GM21526 (cell line): ENCODE results near the gene GALT.
A peak's percentile ranks its signal among the peaks of the same experiment; 100 is the strongest.

Experiments
- ATAC-seq: cut with Tn5 transposase; IDR thresholded peaks from one replicate; pipeline ENCODE4 v1.9.1; 2021; ENCODE audit warnings: moderate library complexity; ENCODE audit not compliant: unreplicated experiment, low FRiP score

Gene GALT

DNA sequence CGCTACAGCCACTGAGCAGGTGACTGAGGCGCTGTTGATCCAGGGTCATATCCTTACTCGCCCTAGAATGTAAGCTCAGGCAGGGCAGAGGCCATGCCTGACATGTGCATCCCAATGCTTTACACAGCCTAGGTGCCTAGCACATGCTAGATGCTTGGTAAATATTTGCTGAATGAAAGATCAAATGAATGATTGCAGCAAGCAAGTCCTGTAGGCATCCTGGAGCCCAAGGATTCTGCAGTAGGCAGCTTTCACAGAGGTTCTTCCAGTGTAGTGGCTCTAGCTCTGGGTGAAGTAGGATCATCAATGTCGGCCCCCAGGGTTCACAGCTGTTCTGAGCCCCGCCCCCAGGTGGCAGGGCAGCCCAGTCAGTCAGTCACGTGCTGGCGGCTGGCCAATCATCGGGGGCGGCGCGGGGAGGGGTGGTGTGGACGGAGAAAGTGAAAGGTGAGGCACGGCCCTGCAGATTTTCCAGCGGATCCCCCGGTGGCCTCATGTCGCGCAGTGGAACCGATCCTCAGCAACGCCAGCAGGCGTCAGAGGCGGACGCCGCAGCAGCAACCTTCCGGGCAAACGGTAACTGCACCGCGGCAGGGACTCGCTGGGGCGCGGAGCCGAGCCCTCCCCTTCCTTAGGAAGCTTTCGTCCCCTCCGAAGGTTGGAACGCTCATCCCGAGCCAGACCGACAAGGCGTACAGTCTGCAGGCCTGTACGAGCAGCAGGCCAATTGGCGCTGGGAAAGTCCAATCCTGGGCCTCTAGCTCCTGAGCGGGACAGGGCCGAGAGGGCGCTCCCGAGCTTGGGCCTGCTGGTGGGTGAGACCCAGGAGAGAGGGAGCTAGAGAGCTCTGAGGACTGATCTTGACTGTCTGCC, at the start of gene GALT:
Gene GALT (plus strand): TSS at position 465 of the 873 bp plus-strand sequence. CDS start 30 bp downstream, at position 495.
- ATAC-seq, result peak; percentile 76

DNA sequence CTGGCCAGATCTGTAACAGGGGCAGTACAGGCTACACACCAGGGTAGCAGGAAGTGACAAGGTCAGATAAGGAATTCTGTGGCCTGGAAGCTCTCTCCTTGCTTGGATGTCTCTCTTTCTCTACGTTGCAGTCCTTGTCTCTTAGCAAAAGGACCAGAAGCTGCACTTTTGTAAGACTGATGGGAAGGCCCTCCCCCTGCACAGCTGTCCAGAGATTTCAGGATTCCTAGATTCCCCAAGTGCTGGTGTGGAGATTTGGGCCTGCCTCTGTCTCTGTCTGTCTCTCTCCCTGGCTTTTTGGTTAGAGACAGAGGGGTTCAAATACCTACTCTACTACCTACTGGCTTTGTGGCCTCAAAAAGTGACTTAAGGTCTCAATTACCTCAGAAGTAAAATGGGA, 46.9 kb upstream of the GALT start:
- no peak for ATAC-seq

DNA sequence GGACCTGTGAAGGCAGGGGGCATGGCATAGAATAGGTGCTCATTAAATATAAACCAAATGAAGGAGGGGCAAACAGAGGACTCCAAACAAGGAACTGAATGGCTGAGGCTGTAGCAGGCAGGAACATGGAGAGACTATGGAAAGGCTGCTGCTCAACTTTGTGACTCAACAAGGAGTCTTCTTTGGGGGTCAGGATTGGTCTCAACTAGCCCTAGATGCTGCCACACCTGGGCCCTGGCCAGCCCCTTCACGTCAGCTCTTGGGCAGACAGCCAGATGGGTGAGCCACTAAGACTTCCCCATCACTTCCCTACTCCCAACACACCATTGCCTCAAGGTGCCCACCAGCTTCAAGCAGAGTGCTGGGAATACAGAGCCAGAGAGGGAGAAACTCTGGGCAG, 45.6 kb upstream of the GALT start:
- ATAC-seq, result no peak

DNA sequence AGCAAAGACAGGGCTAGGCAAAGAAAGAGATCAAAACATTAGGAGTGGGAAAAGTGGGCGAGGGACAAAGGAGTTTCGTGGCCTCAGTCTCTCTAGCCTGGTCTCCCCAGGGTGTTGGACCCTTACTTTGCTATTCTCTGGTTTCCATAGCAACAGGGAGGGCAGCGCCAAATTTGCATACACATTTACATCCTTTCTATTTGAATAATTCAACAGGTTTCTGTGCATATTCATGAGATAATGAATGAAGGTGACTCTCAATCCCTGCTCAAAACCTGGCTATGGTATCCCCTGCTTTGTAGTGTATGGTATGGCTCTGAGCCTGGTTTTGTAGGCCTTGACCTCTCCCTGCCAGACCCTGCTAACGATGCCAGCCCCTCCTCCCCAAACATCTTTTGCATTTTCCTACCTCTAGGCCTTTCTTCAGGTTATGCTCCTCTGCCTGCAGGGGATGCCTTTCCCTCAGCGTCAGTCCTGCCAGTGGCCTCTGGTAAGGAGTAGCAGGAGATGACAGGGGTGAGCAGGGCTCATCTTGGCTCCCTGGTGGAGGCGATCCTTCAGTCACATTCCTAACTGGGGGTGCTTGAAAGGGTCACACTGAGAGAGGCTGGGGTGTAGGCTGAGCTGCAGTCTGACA, 44.4 kb upstream of the GALT start:
- no peak for ATAC-seq

DNA sequence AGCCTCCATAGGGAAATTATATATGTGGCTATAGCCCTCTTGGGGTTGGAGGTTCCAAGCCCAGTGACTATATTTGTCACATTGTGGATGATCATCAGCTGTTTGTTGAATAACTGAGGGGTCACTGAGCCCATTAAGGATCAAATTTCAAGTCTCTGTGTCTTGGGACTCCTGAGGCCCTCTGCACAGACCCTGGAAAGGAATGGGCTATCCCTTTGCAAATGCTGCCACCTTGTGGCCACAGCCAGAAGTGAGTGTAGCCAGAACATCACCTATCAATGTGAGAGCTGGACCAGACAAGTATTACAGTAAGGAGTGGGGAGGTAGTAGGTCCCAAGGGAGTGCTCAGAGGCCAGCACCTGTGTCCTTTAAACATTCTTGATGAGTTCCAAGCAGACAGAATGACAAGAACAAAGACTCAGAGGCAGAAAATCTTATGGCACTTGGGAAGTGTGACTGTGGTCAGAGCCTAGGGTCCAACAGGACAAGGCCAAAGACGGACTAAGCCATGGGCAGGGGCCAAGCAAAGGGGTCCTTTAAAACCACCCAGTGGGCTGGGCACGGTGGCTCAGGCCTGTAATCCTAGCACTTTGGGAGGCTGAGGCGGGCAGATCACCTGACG, 42.8 kb upstream of the GALT start:
- no peak for ATAC-seq

DNA sequence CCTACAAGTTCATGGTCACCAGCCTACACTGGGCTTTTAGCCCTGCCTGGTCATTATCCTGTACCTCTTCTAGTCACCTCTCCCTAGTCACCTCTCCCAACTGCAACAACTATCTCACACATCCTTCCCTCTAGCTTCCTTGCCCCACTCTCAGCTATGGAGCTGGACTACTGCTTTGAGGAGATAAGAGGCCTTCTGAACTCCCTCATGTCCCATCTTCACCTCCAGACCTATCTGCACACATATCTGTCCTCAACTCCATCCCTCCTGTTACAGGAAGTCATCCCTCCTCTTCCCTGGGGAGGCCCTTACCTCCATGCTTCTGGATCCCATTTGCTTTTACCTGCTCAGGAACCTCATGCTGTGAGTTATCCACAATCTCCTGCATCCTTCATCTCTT, 40.3 kb upstream of the GALT start:
- no peak for ATAC-seq

DNA sequence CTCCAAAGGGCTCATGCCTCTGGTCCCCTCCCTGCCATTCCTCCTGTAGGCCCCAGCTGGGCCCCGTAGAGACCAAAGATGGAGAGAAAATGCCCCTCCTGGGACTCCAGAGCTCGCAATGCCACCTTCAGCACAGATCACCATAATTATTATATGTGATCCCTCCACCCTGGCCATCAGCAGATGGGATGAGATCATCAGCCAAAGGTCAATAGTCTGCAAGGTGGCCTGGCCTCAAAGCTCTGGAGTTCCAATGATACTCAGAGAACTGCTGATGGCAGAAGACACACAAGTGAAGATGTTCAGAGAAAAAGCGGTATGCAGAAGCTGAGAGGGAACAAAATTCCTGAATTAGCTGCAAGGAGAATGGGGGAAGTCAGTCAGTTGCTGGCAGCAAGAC, 39.6 kb upstream of the GALT start:
- ATAC-seq, result no peak

DNA sequence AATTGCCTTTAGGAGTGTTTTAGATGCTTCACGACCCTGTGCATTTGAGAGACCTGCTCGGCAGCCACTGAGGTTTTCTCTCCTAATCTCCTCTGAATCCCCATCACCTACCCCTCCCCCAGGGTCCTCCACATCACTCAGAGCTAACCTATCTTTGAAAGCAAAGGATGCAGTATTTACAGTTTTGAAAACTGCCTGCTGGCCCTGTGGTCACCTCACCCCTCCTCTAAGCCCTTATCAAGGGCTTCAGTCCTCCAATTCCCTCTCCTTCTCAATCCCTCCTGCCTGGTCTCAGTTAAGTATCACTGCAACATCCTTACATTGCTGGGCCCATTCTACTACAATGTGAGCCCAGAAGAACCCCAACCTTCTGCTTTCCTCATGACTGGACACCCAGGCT, 39.1 kb upstream of the GALT start:
- ATAC-seq, result no peak

DNA sequence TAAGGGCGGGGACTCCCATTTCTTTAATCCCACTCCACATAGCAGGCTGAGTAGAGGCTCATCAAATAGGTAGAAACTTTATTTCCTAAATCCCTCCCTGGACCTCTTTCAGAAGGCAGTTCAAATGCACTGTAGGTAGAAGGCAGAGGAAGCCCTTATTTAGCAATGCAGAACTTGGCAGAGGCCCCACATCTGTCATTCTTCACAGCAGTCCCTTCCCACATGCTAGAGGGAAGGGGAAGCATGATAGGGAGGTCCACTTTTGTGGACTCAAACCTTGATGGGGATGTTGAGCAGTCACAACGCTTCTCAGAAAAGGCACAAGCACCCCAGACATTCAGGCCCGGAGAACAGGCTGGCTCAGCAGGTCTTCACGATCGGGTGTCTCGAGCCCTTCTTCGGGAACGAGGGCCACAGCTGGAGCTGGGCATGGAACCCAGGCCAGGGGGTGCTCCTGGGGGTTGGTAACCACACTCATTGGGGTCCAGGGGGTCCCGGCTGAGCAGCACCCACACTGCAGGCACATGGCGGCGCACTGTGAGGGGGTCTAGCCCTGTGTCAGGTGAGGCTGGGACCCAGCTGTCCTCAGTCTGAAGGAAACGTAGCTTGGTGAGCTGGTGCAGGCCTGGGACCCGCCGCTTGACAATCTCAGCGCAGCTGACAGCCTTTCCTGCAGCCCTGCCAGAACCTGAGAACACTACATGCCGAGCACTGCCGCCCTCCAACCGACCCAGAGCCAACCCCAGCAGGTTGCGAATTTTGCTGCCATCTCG, 35.9 kb upstream of the GALT start:
- ATAC-seq, result no peak

DNA sequence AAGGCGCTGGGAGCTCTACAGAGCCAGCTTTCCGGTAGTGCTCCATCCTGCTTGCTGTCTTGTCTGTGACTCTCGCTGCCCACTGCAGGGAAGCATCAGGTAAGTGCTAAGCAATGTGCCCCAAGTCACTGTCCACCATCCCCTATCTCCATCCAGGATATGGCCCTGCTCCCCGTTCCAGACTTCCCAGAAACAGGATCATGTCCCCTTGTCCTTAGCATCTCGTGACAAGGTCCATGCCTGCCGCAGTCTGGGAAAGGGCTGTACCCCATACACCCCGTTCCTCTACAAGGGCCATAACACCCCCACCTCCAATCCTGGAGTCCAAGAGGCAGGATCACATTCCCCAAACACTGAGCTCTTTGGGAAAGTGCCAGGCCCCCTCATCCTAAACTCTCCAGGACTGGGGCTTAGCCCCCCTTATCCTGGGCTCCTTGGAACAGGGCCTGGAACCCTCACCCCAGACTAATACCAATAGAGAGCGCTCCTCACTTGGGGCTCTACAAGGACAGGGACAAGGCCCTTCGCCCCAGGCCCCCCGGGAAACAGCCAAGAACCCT, 35.1 kb upstream of the GALT start:
- ATAC-seq, result peak; percentile 5

DNA sequence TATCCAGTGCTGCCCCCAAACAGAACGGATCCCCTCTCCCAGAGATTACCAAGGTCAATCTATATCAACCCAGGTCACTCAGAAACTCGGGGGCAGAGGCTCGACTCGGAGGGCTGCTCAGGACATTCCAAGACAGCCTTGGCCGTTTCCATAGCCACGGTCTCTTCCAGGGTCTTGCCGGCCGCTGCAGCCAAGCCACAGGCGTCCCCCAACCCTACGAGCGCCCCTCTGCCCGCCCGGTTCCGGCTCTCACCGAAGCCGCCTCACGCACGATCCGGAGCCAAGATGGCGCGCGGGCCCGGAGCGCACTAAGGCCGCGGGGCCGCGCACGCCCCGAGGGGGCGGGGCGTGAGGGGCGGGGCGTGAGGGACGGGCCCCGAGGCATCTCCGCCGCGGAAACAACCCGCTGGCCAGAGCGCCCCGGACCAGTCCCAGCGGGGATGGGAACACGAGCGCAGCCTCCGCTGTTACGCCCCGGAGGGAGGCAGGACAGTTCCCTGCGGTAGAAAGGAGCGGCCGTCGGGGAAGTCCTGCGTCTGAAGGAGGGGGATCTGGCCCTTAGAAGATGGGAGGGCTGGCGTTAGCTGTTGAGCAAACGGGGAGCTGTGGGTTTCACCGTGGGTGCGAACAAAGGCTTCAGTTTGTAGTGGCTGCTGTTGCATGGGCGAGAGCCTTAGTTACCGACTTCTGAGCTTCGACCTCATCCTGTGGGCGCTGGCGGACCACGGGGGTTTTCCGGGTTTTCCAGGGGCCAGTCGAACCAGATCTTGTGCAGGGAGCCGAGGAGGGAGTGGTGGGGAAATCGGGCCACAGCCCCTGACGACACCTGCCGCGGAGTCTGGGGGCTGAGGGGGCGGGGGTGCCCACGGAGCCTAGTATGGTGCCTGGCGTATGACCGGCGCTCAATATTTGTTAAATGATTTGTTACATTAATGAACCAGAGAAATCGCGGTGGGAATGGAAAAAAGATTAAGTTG, 34.4 kb upstream of the GALT start, which contains the start of gene RPP25L:
Gene RPP25L (minus strand): TSS at position 287 of the 977 bp plus-strand sequence. CDS start 801 bp downstream, outside the sequence.
- ATAC-seq, result peak; percentile 76

DNA sequence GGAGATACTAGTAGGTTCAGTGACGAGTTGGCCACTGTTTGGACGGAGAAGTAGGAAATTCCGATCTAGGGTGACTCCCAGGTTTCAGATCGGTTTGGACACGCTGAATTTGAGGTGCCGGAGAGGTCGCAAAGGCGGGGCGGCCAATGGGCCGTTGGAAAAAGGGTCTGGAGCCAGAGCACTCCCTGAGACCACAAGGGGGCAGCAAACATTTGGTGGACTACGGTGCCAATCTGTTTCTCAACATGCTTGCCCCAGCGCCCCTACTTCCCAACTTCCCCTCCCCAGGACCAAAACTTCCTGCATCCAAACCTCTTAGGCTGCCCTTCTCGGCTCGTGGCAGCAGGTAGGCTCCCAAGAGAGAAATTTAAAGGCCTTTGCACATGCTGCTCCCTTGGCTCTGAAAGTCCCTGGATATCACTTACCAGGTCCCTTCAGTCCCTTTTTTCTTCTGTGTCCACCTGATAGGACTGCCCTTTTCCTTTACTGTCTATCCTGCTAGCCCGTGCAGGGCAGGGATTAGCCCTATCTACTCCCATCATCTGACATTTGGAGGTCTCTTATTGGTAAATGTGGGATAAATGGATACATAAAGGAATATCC, 33.6 kb upstream of the GALT start:
- ATAC-seq, result no peak

DNA sequence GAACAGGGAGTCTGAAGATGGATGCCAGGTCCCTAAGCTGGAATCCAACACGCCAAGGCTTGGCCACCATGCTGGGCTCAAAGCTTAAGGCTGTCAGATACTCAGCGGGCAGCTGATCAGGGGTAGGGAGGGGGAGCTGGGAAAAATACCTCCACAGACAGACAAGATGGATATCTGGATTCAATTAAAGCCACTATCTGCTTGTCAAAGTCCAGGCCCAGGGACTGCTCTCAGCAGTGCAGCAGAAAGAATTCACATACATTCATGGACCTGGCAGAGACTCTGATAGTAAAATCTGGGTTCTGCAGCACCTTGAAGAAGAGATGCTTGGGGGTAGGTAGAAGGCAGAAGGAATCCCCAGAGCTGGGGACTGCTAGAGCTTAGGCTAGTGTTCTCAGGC, 31.3 kb upstream of the GALT start:
- no peak for ATAC-seq

DNA sequence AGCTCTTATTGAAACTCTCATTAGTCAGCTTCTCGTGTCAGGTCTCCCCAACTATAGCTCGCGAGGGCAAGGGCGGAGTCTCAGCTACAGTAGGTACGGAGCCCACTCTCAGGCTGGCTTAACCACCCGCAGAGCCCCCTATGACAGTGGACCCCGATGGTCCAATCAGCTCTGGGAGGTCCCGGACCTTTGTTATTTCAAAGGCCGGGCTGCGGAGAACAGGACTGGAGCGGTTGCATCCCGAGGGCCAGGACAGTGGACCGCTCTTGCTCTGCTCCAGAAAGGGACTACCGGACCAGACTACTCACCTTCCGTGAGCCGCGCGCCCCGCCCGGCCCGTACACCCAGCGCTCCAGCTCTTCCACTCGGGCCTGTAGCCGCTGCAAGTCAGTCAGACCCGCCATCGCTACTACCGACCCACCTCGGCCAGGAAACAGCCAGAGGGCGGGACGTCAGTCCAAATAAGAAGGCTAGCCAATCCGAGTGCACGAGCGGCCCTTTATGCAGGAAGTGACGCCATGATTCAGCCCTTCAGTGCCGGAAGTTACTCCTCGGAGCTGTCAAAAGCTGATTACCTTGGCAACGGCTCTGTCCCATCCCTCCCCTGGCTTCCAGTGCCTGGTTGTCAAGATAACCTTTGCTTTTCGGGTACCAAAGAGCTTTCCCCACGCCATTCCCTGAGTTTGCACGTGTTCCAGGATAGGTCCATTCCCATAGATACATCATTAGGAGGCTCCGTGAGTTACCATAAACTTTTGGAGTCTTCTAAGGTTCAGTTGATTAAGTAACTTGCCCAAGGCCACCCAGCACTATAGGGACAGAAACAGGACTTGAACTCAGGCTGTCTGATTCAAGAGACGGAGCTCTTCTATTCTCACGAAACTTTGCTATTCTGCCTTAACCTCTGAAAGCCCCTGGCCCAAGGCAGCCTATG, 26.1 kb upstream of the GALT start, which contains the start of gene DCTN3:
Gene DCTN3 (minus strand): TSS at position 435 of the 934 bp plus-strand sequence. CDS start 31 bp downstream, at position 404.
- ATAC-seq, result peak; percentile 94

DNA sequence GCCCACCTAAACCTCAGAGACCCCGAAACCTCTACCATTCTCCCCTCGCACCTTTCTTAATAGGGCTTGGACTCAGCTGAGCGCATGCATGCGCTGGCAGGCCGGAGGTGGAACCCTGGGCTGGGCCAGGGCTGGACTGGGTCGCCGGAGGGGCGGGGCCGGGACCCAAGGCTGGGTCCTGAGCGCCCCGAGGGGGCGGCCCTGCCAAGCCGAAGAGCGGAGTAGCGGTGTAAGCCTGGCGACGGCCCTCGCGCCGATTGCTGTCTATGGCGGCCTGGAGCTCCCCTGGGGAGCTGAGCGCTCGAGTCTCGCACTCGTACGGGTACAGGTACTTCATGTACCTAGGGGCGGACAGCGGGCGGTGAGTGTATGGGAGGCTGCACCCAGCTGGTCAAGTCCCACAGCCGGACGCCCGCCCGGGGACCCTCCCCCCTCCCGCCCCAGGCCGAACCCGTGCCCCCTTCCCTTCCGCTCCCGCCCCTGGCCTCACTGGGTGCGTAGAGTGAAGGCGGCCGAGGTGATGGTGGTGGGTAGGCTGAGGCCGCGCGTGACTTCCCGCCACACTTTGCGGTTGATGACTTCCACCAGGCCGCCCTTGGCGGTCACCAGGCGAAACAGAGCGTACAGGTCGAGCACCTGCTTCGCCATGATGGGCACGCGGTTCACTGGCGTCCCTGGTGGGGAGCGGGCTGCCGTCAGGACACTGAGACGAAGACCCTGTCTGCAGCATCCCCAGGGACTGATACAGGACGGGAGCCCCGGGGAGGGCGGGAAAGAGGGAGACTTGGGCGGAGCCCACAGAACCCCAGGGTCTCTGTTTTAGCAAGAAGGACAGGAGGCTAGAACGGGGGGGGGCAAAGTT, 22.9 kb upstream of the GALT start:
- ATAC-seq, result no peak

DNA sequence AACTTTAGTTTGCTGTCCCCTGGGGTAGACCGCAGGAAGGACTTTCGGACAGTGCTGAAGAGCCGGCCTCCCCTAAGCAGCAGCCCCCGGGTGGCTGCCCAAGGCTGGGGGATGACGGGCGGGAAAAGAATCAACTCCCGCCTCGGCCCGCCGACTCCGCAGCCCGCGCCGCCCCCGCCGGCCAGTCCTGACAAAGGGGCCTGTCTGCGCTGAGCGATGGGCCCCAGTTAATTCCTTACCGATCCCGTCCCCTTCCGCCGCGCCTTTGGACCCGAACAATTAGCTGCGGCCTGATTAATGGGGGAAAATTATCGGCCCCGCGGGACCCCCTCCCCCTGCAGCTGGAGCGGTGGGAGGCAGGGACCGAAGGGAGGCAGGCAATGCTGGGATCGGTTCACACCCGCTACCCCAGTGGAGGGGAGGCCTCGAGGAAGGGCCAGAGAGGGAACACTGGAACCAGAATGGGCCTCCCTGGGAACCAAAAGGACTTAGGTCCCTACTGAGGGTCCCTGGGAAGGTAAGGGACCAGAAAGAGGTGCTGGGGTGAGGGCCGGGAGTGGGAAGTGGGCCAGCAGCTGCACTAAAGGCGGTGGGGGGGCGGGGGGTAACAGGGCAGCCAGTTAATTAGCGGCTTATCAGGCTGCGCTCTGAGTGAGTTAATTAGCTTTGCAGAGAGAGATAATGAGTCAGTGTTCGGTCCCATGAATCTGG, 21.8 kb upstream of the GALT start:
- no peak for ATAC-seq
